ENCODE data around the gene ADIPOR2. TPM values are rescaled to one million over a fixed set of nuclear protein-coding genes. Genes with fewer than 3 reads are reported as not detected.

Gene ADIPOR2
- polyA plus RNA-seq, 1 experiment = 17.5 TPM

DNA sequence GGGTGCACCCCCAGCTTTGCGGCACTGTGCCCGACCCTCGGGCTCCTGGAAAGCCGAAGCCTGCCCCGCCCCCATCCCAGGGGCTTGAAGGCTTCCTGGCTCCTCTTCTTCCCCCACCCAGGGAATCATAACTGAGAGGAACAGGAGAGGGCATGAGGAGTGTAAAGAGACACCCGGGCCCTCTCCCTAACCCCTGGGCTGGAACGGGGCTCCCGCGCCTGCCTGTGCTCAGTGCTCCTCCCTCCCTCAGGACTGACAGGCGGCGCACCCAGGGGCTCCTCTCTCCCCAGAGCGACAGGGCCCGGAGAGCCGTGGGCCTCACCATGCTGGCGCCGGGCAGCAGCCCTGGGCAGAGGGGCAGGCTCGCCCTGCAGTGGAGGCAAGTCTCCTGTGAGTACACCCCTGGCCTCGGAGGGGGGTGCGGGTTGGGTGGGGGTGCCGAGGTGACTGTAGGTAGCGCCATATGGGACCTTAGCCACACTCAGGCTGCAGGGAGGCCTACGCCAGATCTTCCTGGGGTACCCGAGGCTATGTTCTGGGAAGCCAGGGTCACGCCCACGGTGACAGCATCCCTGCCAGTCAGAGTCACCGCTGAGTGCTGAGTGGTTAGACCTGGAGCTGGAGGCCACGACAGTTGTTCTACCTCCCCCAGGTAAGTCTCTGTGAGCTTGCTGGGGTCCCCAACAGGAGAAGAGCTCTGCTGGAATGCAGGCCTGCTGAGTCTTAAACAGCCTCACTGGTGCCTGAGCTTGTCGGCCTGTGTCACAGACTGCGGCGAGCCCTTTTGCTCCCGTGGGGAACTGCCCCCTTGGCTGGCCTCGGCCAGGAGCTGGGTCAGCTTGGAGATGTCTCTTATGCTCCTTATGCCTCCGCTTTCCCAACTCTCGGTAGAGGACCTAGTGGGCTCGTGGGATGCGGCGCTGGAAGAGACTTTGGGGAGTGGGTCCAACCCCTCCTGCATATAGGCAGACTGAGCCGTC lies 137.2 kb downstream of the ADIPOR2 start:
- TF ChIP-seq, protein P1, sequence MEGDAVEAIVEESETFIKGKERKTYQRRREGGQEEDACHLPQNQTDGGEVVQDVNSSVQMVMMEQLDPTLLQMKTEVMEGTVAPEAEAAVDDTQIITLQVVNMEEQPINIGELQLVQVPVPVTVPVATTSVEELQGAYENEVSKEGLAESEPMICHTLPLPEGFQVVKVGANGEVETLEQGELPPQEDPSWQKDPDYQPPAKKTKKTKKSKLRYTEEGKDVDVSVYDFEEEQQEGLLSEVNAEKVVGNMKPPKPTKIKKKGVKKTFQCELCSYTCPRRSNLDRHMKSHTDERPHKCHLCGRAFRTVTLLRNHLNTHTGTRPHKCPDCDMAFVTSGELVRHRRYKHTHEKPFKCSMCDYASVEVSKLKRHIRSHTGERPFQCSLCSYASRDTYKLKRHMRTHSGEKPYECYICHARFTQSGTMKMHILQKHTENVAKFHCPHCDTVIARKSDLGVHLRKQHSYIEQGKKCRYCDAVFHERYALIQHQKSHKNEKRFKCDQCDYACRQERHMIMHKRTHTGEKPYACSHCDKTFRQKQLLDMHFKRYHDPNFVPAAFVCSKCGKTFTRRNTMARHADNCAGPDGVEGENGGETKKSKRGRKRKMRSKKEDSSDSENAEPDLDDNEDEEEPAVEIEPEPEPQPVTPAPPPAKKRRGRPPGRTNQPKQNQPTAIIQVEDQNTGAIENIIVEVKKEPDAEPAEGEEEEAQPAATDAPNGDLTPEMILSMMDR (IDR thresholded peaks at IDR 0.05; ENCODE audit: insufficient read depth, low read depth, low read length) = no peak
- ChIA-PET CTCF (no interaction called here), POLR2A (no interaction called here)
- DNase-seq (ENCODE audit: low read depth) = no peak
- H3K4me3 ChIP-seq (ENCODE audit: low read depth, low read length) = no peak overlapping the region
- H3K36me3 ChIP-seq (ENCODE audit: control insufficient read depth, insufficient read depth, low read length) = no peaks in the 10 kb centered on the region
- H3K27me3 ChIP-seq (ENCODE audit: control insufficient read depth, insufficient read depth, low read length) = peaks cover 28% of the 10 kb centered on the region

DNA sequence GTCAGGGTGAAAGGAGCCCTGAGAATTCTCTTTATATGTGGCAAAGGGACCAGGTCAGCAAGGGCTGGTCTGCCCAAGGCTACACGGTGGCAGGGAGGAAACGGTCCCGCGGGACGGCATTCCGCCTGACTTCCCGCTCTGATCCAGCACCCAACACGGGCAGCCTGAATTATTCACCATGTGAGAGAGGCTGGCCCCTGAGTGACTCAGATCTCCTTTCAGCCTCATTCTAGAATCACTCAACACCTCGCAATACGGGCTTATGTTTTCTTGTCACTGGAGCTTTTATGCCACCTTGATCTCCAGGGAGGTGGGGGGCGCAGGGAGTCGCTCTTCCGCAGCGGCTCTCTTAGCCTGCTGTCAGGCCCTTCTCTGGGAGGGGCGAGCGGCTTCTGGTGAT lies 138.0 kb downstream of the ADIPOR2 start:
- ChIA-PET POLR2A (no interaction called here), CTCF (no interaction called here)
- peaks cover 22% of the 10 kb centered on the region for H3K27me3 ChIP-seq (ENCODE audit: control insufficient read depth, insufficient read depth, low read length)
- H3K4me3 ChIP-seq (ENCODE audit: low read depth, low read length) = no peak overlapping the region
- H3K36me3 ChIP-seq (ENCODE audit: control insufficient read depth, insufficient read depth, low read length) = no peaks in the 10 kb centered on the region
- DNase-seq (ENCODE audit: low read depth) = no peak
- TF ChIP-seq, protein P1 (IDR thresholded peaks at IDR 0.05; ENCODE audit: insufficient read depth, low read depth, low read length) = no peak

GRCh38 chr12:1829306-1829900 lies 138.5 kb downstream of the ADIPOR2 start:
- TF ChIP-seq, protein P1 (IDR thresholded peaks at IDR 0.05; ENCODE audit: insufficient read depth, low read depth, low read length) = no peak
- Histone ChIP-seq H3K27me3 (ENCODE audit: control insufficient read depth, insufficient read depth, low read length) (peaks cover 21% of the 10 kb centered on the region), H3K4me3 (ENCODE audit: low read depth, low read length) (no peak overlapping the region), H3K36me3 (ENCODE audit: control insufficient read depth, insufficient read depth, low read length) (no peaks in the 10 kb centered on the region)
- ChIA-PET POLR2A (no interaction called here), CTCF (no interaction called here)
- no peak for DNase-seq (ENCODE audit: low read depth)

DNA sequence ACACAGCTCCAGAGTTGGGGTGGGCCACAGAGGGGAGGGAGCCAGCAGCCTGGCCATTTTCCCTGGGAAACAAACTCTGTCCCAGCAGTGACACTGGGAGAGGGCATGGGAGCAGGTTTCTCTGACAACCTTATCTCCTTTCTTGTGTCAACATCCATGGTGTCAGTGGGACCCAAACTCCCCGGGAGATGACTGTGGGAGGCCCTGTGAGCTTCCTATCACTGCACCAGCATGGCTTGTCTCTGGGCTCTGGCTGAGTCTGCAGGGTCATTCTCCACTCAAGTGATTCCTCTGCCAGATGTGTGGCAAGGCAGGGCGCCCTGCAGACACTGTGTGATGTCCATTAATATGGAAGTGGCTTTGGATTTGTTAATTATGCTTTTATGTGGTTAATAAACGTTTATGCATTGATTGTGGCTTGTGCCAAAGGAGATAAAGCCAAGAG lies 139.6 kb downstream of the ADIPOR2 start:
- no peaks in the 10 kb centered on the region for H3K36me3 ChIP-seq (ENCODE audit: control insufficient read depth, insufficient read depth, low read length)
- peaks cover 17% of the 10 kb centered on the region for H3K27me3 ChIP-seq (ENCODE audit: control insufficient read depth, insufficient read depth, low read length)
- CTCF ChIA-PET = no interaction called here
- TF ChIP-seq, protein P1 (IDR thresholded peaks at IDR 0.05; ENCODE audit: insufficient read depth, low read depth, low read length) = no peak
- POLR2A ChIA-PET = no interaction called here
- H3K4me3 ChIP-seq (ENCODE audit: low read depth, low read length) = no peak overlapping the region
- no peak for DNase-seq (ENCODE audit: low read depth)
